ENCODE results near the gene TTLL8. TPM values are rescaled to one million over a fixed set of nuclear protein-coding genes. Genes with fewer than 3 reads are reported as not detected.

TTLL8 gene
- total and polyA plus RNA-seq, 4 donors = not detected

DNA sequence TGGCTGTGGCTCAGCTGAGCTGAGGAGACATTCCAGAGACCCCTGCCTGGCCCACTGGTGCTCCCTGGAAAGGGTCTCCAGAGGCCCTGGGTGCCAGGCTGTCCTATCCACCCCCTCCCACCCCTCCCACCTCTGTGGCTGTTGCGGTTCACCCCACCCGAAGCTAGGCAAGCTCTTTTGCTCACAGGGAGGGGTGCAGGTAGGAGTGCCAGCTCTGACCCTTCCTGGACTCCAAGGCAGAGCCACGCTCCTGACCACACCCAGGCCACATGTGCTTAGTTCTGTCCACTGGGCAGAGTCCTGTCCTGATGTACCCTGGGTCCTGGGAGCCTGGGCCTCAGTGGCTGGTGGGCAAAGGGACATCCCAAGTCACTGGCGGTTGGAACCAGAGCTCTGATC, 62.0 kb downstream of the TTLL8 start:
- Histone ChIP-seq H3K27me3 (ENCODE audit: control insufficient read depth in 4 of 4, insufficient read depth in 4 of 4, low read length in 3 of 4) (no peaks in the 10 kb centered on the region), H3K9me3 (ENCODE audit: control insufficient read depth in 4 of 4, low read length in 3 of 4) (peaks cover 0 to 3% (median 1%) of the 10 kb centered on the region in 4 donors), H3K4me1 (ENCODE audit: control insufficient read depth in 4 of 4, insufficient read depth in 4 of 4, low read length in 3 of 4) (peaks cover 0 to 6% (median 3%) of the 10 kb centered on the region in 4 donors), H3K36me3 (ENCODE audit: control insufficient read depth in 4 of 4, insufficient read depth in 3 of 4, low read depth in 1 of 4, low read length in 3 of 4) (no peaks in the 10 kb centered on the region), H3K27ac (ENCODE audit: low read depth in 1 of 2, low read length in 2 of 2) (no peak overlapping the region), H3K4me3 (ENCODE audit: low read depth in 1 of 3, low read length in 3 of 3) (no peak overlapping the region), H3K9ac (ENCODE audit: low read depth in 1 of 2, low read length in 2 of 2) (no peak overlapping the region)
- no peak for DNase-seq (ENCODE audit: low spot score)
- WGBS = 75% methylated on average over 4 of the region's 4 CpGs
- TF ChIP-seq SP1 (IDR thresholded peaks at IDR 0.05) (no peak), JUND (IDR thresholded peaks at IDR 0.05) (no peak), EGR1 (IDR thresholded peaks at IDR 0.05; ENCODE audit: low read depth in 2 of 2) (no peak), HNF4A (conservative IDR thresholded peaks at IDR 0.05) (no peak), RAD21 (IDR thresholded peaks at IDR 0.05) (no peak), FOXA1 (IDR thresholded peaks at IDR 0.05) (no peak)
- TF ChIP-seq, protein P1, sequence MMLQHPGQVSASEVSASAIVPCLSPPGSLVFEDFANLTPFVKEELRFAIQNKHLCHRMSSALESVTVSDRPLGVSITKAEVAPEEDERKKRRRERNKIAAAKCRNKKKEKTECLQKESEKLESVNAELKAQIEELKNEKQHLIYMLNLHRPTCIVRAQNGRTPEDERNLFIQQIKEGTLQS (IDR thresholded peaks at IDR 0.05) = no peak
- TF ChIP-seq, protein P2, sequence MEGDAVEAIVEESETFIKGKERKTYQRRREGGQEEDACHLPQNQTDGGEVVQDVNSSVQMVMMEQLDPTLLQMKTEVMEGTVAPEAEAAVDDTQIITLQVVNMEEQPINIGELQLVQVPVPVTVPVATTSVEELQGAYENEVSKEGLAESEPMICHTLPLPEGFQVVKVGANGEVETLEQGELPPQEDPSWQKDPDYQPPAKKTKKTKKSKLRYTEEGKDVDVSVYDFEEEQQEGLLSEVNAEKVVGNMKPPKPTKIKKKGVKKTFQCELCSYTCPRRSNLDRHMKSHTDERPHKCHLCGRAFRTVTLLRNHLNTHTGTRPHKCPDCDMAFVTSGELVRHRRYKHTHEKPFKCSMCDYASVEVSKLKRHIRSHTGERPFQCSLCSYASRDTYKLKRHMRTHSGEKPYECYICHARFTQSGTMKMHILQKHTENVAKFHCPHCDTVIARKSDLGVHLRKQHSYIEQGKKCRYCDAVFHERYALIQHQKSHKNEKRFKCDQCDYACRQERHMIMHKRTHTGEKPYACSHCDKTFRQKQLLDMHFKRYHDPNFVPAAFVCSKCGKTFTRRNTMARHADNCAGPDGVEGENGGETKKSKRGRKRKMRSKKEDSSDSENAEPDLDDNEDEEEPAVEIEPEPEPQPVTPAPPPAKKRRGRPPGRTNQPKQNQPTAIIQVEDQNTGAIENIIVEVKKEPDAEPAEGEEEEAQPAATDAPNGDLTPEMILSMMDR (IDR thresholded peaks at IDR 0.05; ENCODE audit: low read depth, low read length, missing input control) = no peak
- TF ChIP-seq, protein P3, sequence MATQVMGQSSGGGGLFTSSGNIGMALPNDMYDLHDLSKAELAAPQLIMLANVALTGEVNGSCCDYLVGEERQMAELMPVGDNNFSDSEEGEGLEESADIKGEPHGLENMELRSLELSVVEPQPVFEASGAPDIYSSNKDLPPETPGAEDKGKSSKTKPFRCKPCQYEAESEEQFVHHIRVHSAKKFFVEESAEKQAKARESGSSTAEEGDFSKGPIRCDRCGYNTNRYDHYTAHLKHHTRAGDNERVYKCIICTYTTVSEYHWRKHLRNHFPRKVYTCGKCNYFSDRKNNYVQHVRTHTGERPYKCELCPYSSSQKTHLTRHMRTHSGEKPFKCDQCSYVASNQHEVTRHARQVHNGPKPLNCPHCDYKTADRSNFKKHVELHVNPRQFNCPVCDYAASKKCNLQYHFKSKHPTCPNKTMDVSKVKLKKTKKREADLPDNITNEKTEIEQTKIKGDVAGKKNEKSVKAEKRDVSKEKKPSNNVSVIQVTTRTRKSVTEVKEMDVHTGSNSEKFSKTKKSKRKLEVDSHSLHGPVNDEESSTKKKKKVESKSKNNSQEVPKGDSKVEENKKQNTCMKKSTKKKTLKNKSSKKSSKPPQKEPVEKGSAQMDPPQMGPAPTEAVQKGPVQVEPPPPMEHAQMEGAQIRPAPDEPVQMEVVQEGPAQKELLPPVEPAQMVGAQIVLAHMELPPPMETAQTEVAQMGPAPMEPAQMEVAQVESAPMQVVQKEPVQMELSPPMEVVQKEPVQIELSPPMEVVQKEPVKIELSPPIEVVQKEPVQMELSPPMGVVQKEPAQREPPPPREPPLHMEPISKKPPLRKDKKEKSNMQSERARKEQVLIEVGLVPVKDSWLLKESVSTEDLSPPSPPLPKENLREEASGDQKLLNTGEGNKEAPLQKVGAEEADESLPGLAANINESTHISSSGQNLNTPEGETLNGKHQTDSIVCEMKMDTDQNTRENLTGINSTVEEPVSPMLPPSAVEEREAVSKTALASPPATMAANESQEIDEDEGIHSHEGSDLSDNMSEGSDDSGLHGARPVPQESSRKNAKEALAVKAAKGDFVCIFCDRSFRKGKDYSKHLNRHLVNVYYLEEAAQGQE (IDR thresholded peaks at IDR 0.05) = no peak
- TF ChIP-seq, protein P4, sequence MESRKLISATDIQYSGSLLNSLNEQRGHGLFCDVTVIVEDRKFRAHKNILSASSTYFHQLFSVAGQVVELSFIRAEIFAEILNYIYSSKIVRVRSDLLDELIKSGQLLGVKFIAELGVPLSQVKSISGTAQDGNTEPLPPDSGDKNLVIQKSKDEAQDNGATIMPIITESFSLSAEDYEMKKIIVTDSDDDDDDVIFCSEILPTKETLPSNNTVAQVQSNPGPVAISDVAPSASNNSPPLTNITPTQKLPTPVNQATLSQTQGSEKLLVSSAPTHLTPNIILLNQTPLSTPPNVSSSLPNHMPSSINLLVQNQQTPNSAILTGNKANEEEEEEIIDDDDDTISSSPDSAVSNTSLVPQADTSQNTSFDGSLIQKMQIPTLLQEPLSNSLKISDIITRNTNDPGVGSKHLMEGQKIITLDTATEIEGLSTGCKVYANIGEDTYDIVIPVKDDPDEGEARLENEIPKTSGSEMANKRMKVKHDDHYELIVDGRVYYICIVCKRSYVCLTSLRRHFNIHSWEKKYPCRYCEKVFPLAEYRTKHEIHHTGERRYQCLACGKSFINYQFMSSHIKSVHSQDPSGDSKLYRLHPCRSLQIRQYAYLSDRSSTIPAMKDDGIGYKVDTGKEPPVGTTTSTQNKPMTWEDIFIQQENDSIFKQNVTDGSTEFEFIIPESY (IDR thresholded peaks at IDR 0.05) = no peak

DNA sequence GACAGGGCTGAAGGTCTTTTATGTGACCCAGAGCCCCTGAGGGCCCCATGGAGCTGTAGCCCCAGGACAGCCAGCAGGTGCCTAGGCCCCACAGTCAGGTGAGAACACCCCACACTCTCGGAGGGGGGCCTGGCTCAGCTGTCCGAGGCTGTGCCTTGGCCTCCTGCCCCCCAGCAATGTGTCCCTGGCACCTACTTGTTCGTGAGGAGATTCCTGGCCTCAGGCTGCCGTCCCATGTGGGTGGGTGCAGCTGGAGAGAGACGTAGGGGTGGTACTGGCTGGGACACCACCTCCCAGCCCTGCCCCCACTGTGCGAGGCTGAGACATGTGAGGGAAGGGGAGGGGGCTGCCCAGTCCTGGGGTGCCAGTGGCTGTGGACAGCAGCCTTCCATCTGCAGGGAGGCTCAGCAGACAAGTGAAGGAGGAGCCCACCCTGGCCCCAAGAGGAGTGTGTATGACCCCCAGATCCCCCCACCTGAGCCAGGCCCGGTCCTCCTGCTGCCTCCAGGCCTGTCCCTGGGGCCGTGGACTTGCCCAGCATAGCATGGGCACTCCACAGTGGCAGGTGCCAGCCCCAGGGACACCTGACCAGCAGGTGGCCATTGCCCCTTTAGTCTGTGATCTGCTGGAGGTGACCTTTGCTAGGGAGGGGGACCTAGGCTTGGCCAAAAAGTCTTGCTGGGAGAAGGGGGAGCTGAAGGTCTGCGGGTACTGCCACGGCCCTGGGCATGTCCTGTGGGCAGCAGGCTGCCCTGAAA, 62.6 kb downstream of the TTLL8 start:
- no peak for TF ChIP-seq HNF4A (conservative IDR thresholded peaks at IDR 0.05)
- no peak for TF ChIP-seq SP1 (IDR thresholded peaks at IDR 0.05)
- TF ChIP-seq EGR1 (IDR thresholded peaks at IDR 0.05; ENCODE audit: low read depth in 2 of 2) = no peak
- no peak for TF ChIP-seq NR2F2 (IDR thresholded peaks at IDR 0.05)
- no peak for TF ChIP-seq YY1 (IDR thresholded peaks at IDR 0.05)
- H3K36me3 ChIP-seq (ENCODE audit: control insufficient read depth in 4 of 4, insufficient read depth in 3 of 4, low read depth in 1 of 4, low read length in 3 of 4) = no peaks in the 10 kb centered on the region
- H3K27ac ChIP-seq (ENCODE audit: low read depth in 1 of 2, low read length in 2 of 2) = no peak overlapping the region
- H3K27me3 ChIP-seq (ENCODE audit: control insufficient read depth in 4 of 4, insufficient read depth in 4 of 4, low read length in 3 of 4) = no peaks in the 10 kb centered on the region
- 92% methylated on average over 10 of the region's 10 CpGs for WGBS
- no peak overlapping the region for H3K9ac ChIP-seq (ENCODE audit: low read depth in 1 of 2, low read length in 2 of 2)
- peaks cover 0 to 6% (median 3%) of the 10 kb centered on the region in 4 donors for H3K4me1 ChIP-seq (ENCODE audit: control insufficient read depth in 4 of 4, insufficient read depth in 4 of 4, low read length in 3 of 4)
- DNase-seq (ENCODE audit: low spot score) = no peak
- H3K9me3 ChIP-seq (ENCODE audit: control insufficient read depth in 4 of 4, low read length in 3 of 4) = peaks cover 0 to 7% (median 2%) of the 10 kb centered on the region in 4 donors
- no peak overlapping the region for H3K4me3 ChIP-seq (ENCODE audit: low read depth in 1 of 3, low read length in 3 of 3)
